ENCODE data around the gene TIPARP. TPM values are rescaled to one million over a fixed set of nuclear protein-coding genes. Genes with fewer than 3 reads are reported as not detected.

Gene TIPARP
- 35.5 TPM for total RNA-seq
- polyA plus RNA-seq, result 26.9 TPM

GRCh38 chr3:156674046-156674910, at the start of gene TIPARP:
Gene TIPARP (plus strand): TSS chr3:156674590. CDS start chr3:156677698, 3,108 bp downstream.
- no peaks in the 10 kb centered on the region for H3K4me1 ChIP-seq (ENCODE audit: insufficient read depth)
- under 1% methylated on average over 105 of the region's 105 CpGs for WGBS
- DNase-seq (ENCODE audit: extremely low spot score), result peak; percentile 93
- H3K4me3 ChIP-seq (ENCODE audit: low read depth, low read length), result peak within 1 kb of the TSS; percentile 94
- H3K27ac ChIP-seq (ENCODE audit: low read depth), result peak within 1 kb of the TSS; percentile 97
- H3K36me3 ChIP-seq (ENCODE audit: insufficient read depth), result no peaks in the 10 kb centered on the region

- no peak overlapping the region for H3K27ac ChIP-seq (ENCODE audit: low read depth)
- no peak overlapping the region for H3K4me3 ChIP-seq (ENCODE audit: low read depth, low read length)
- H3K36me3 ChIP-seq (ENCODE audit: insufficient read depth), result no peaks in the 10 kb centered on the region
- DNase-seq (ENCODE audit: extremely low spot score), result no peak
- no peaks in the 10 kb centered on the region for H3K4me1 ChIP-seq (ENCODE audit: insufficient read depth)
- WGBS, result 78% methylated on average over 5 of the region's 5 CpGs
Observed at GRCh38 chr3:156626104-156626503, 48.3 kb upstream of the TIPARP start.

GRCh38 chr3:156627946-156628569, 46.3 kb upstream of the TIPARP start:
- Histone ChIP-seq H3K36me3 (ENCODE audit: insufficient read depth) (no peaks in the 10 kb centered on the region), H3K27ac (ENCODE audit: low read depth) (no peak overlapping the region), H3K4me1 (ENCODE audit: insufficient read depth) (no peaks in the 10 kb centered on the region), H3K4me3 (ENCODE audit: low read depth, low read length) (no peak overlapping the region)
- DNase-seq (ENCODE audit: extremely low spot score), result no peak
- 72% methylated on average over 3 of the region's 3 CpGs for WGBS

- Histone ChIP-seq H3K36me3 (ENCODE audit: insufficient read depth) (no peaks in the 10 kb centered on the region), H3K4me3 (ENCODE audit: low read depth, low read length) (no peak overlapping the region), H3K4me1 (ENCODE audit: insufficient read depth) (no peaks in the 10 kb centered on the region), H3K27ac (ENCODE audit: low read depth) (no peak overlapping the region)
- WGBS, result 82% methylated on average over 5 of the region's 5 CpGs
- DNase-seq (ENCODE audit: extremely low spot score), result no peak
Observed at GRCh38 chr3:156628836-156629618, 45.4 kb upstream of the TIPARP start.

GRCh38 chr3:156630081-156630772, 44.2 kb upstream of the TIPARP start:
- H3K4me3 ChIP-seq (ENCODE audit: low read depth, low read length), result no peak overlapping the region
- H3K27ac ChIP-seq (ENCODE audit: low read depth), result no peak overlapping the region
- H3K36me3 ChIP-seq (ENCODE audit: insufficient read depth), result no peaks in the 10 kb centered on the region
- H3K4me1 ChIP-seq (ENCODE audit: insufficient read depth), result no peaks in the 10 kb centered on the region
- no peak for DNase-seq (ENCODE audit: extremely low spot score)

GRCh38 chr3:156630773-156631093, 43.7 kb upstream of the TIPARP start:
- H3K36me3 ChIP-seq (ENCODE audit: insufficient read depth), result no peaks in the 10 kb centered on the region
- no peaks in the 10 kb centered on the region for H3K4me1 ChIP-seq (ENCODE audit: insufficient read depth)
- H3K27ac ChIP-seq (ENCODE audit: low read depth), result no peak overlapping the region
- H3K4me3 ChIP-seq (ENCODE audit: low read depth, low read length), result no peak overlapping the region
- WGBS, result 42% methylated on average over 3 of the region's 3 CpGs
- DNase-seq (ENCODE audit: extremely low spot score), result no peak

GRCh38 chr3:156631323-156631722, 43.1 kb upstream of the TIPARP start:
- Histone ChIP-seq H3K27ac (ENCODE audit: low read depth) (no peak overlapping the region), H3K36me3 (ENCODE audit: insufficient read depth) (no peaks in the 10 kb centered on the region), H3K4me1 (ENCODE audit: insufficient read depth) (no peaks in the 10 kb centered on the region), H3K4me3 (ENCODE audit: low read depth, low read length) (no peak overlapping the region)
- no peak for DNase-seq (ENCODE audit: extremely low spot score)
- WGBS, result 82% methylated on average over 1 of the region's 1 CpG

- no peaks in the 10 kb centered on the region for H3K4me1 ChIP-seq (ENCODE audit: insufficient read depth)
- H3K36me3 ChIP-seq (ENCODE audit: insufficient read depth), result no peaks in the 10 kb centered on the region
- DNase-seq (ENCODE audit: extremely low spot score), result no peak
- no peak overlapping the region for H3K27ac ChIP-seq (ENCODE audit: low read depth)
- H3K4me3 ChIP-seq (ENCODE audit: low read depth, low read length), result no peak overlapping the region
- 93% methylated on average over 4 of the region's 4 CpGs for WGBS
Observed at GRCh38 chr3:156632601-156633000, 41.8 kb upstream of the TIPARP start.

GRCh38 chr3:156633335-156633734, 41.1 kb upstream of the TIPARP start:
- H3K27ac ChIP-seq (ENCODE audit: low read depth), result no peak overlapping the region
- H3K4me1 ChIP-seq (ENCODE audit: insufficient read depth), result no peaks in the 10 kb centered on the region
- WGBS, result 56% methylated on average over 4 of the region's 4 CpGs
- no peak overlapping the region for H3K4me3 ChIP-seq (ENCODE audit: low read depth, low read length)
- DNase-seq (ENCODE audit: extremely low spot score), result no peak
- no peaks in the 10 kb centered on the region for H3K36me3 ChIP-seq (ENCODE audit: insufficient read depth)

GRCh38 chr3:156635034-156635433, 39.4 kb upstream of the TIPARP start:
- H3K4me1 ChIP-seq (ENCODE audit: insufficient read depth), result no peaks in the 10 kb centered on the region
- no peak overlapping the region for H3K27ac ChIP-seq (ENCODE audit: low read depth)
- H3K36me3 ChIP-seq (ENCODE audit: insufficient read depth), result no peaks in the 10 kb centered on the region
- no peak overlapping the region for H3K4me3 ChIP-seq (ENCODE audit: low read depth, low read length)
- WGBS, result 74% methylated on average over 3 of the region's 3 CpGs
- no peak for DNase-seq (ENCODE audit: extremely low spot score)

- no peaks in the 10 kb centered on the region for H3K36me3 ChIP-seq (ENCODE audit: insufficient read depth)
- H3K4me1 ChIP-seq (ENCODE audit: insufficient read depth), result no peaks in the 10 kb centered on the region
- DNase-seq (ENCODE audit: extremely low spot score), result no peak
- no peak overlapping the region for H3K4me3 ChIP-seq (ENCODE audit: low read depth, low read length)
- 72% methylated on average over 3 of the region's 3 CpGs for WGBS
- H3K27ac ChIP-seq (ENCODE audit: low read depth), result no peak overlapping the region
Observed at GRCh38 chr3:156635973-156636372, 38.4 kb upstream of the TIPARP start.

- DNase-seq (ENCODE audit: extremely low spot score), result no peak
- H3K27ac ChIP-seq (ENCODE audit: low read depth), result no peak overlapping the region
- no peak overlapping the region for H3K4me3 ChIP-seq (ENCODE audit: low read depth, low read length)
- 59% methylated on average over 3 of the region's 3 CpGs for WGBS
- H3K36me3 ChIP-seq (ENCODE audit: insufficient read depth), result no peaks in the 10 kb centered on the region
- no peaks in the 10 kb centered on the region for H3K4me1 ChIP-seq (ENCODE audit: insufficient read depth)
Observed at GRCh38 chr3:156637480-156638022, 36.8 kb upstream of the TIPARP start.

GRCh38 chr3:156638271-156638670, 36.1 kb upstream of the TIPARP start:
- no peak for DNase-seq (ENCODE audit: extremely low spot score)
- Histone ChIP-seq H3K36me3 (ENCODE audit: insufficient read depth) (no peaks in the 10 kb centered on the region), H3K27ac (ENCODE audit: low read depth) (no peak overlapping the region), H3K4me1 (ENCODE audit: insufficient read depth) (no peaks in the 10 kb centered on the region), H3K4me3 (ENCODE audit: low read depth, low read length) (no peak overlapping the region)
- 72% methylated on average over 4 of the region's 4 CpGs for WGBS
